Keratinocyte (primary cell): ENCODE measurements around the gene MDH1. TPM values are rescaled to one million over a fixed set of nuclear protein-coding genes. Genes with fewer than 3 reads are reported as not detected.

ENCODE experiments used
- DNase-seq: peaks from one replicate; pipeline ENCODE4 v3.0.0-alpha.2; 2011; ENCODE audit warnings: low read depth, missing footprints, low spot score
- FAIRE-seq: peaks from 2 replicates; lab custom pipeline; 2011; peaks lifted over from hg19 to GRCh38; lab: Jason Lieb, UNC
- H2AFZ ChIP-seq: 2 replicates; pipeline ENCODE4 v1.6.0; 2012; ENCODE audit warnings: low read length, control low read depth, inconsistent platforms; ENCODE audit not compliant: control insufficient read depth
- H3K27ac ChIP-seq: 2 replicates; pipeline ENCODE4 v1.5.1; 2011; ENCODE audit warnings: low read length; ENCODE audit not compliant: control insufficient read depth, insufficient read depth
- H3K27me3 ChIP-seq: 3 replicates; pipeline ENCODE4 v1.6.0; 2011; ENCODE audit warnings: low read length; ENCODE audit not compliant: control insufficient read depth, insufficient read depth; ENCODE audit errors: extremely low read depth
- H3K36me3 ChIP-seq, 2 experiments: 2 replicates in 1 of 2; 3 replicates in 1 of 2; pipeline ENCODE4 v1.5.1; 2011; ENCODE audit warnings: low read length in 2 of 2, mild to moderate bottlenecking in 1 of 2; ENCODE audit not compliant: control insufficient read depth in 2 of 2, insufficient read depth in 2 of 2; ENCODE audit errors: extremely low read depth in 1 of 2
- H3K4me1 ChIP-seq: 3 replicates; pipeline ENCODE4 v1.5.1; 2011; ENCODE audit warnings: low read length; ENCODE audit not compliant: control insufficient read depth, insufficient read depth; ENCODE audit errors: extremely low read depth
- H3K4me2 ChIP-seq: 3 replicates; pipeline ENCODE4 v1.6.0; 2011; ENCODE audit warnings: low read depth, low read length; ENCODE audit not compliant: control insufficient read depth, insufficient read depth; ENCODE audit errors: extremely low read depth
- H3K4me3 ChIP-seq, 3 experiments: fragments of 200-600 bp in 1 of 3; sonication (generic) in 1 of 3; 2 replicates in 2 of 3; 3 replicates in 1 of 3; pipeline ENCODE4 v1.5.1; 2011 to 2016; ENCODE audit warnings: low read length in 3 of 3, mild to moderate bottlenecking in 3 of 3, control low read depth in 2 of 3, inconsistent platforms in 1 of 3, low read depth in 1 of 3, mixed read lengths in 1 of 3, mixed run types in 1 of 3, moderate library complexity in 1 of 3; ENCODE audit not compliant: control insufficient read depth in 2 of 3, insufficient read depth in 2 of 3; ENCODE audit errors: extremely low read depth in 1 of 3
- H3K79me2 ChIP-seq: 2 replicates; pipeline ENCODE4 v1.6.0; 2012; ENCODE audit warnings: low read length; ENCODE audit not compliant: control insufficient read depth, insufficient read depth
- H3K9ac ChIP-seq: 3 replicates; pipeline ENCODE4 v1.6.0; 2011; ENCODE audit warnings: low read length; ENCODE audit not compliant: control insufficient read depth, insufficient read depth; ENCODE audit errors: extremely low read depth
- H3K9me1 ChIP-seq: 3 replicates; pipeline ENCODE4 v1.6.0; 2011; ENCODE audit warnings: low read length; ENCODE audit not compliant: control insufficient read depth, insufficient read depth; ENCODE audit errors: extremely low read depth
- H3K9me3 ChIP-seq: 2 replicates; pipeline ENCODE4 v1.5.1; 2012; ENCODE audit warnings: low read depth, low read length; ENCODE audit not compliant: control insufficient read depth
- H4K20me1 ChIP-seq: 3 replicates; pipeline ENCODE4 v1.6.0; 2011; ENCODE audit warnings: low read length; ENCODE audit not compliant: control insufficient read depth, insufficient read depth; ENCODE audit errors: extremely low read depth
- EZH2 ChIP-seq: IDR thresholded peaks from one replicate; pipeline ENCODE4 v1.6.1; 2012; ENCODE audit warnings: inconsistent platforms, mild to moderate bottlenecking, low read length, moderate library complexity
- dilution Hi-C: fragments of 300-500 bp; cut with MboI; formaldehyde crosslinking; loops from one replicate; pipeline ENCODE4 v1.7.0; 2020; ENCODE audit warnings: low sequenced_read_pairs; ENCODE audit not compliant: extremely low pct_ligation_motif_present
- polyA plus RNA-seq, 5 experiments: library from polyadenylated mRNA; depleted of rRNA in 3 of 5; stranded (reverse) in 3 of 5; stranded (forward) in 1 of 5; unstranded in 1 of 5; fragments of >200 nt; gene quantifications; 1 replicate in 1 of 5; 2 replicates in 3 of 5; 3 replicates in 1 of 5; pipeline versions ENCODE4 v1.2.1 to v1.2.3, GENCODE V29; 2011 to 2012; ENCODE audit warnings: missing spikeins in 2 of 5, low read depth in 1 of 5, low replicate concordance in 1 of 5
- TF ChIP-seq, protein P1 (sequence below), 3 experiments: IDR thresholded peaks in 1 of 3; conservative IDR thresholded peaks in 1 of 3; optimal IDR thresholded peaks in 1 of 3; 2 replicates in 2 of 3; 3 replicates in 1 of 3; pipeline versions ENCODE3 to v1.5.1; 2011; ENCODE audit warnings: low read length in 3 of 3, mild to moderate bottlenecking in 3 of 3, moderate library complexity in 2 of 3, control low read depth in 1 of 3, inconsistent platforms in 1 of 3; ENCODE audit not compliant: insufficient read depth in 2 of 3; ENCODE audit errors: extremely low read depth in 1 of 3

The MDH1 gene
- polyA plus RNA-seq, 1 donor (not counting 4 experiments of a cell fraction or from before 2014, with no cell fraction given) = 320 TPM

- Histone ChIP-seq H3K79me2 (no peaks in the 10 kb centered on the region), H3K36me3 (no peaks in the 10 kb centered on the region), H3K9me3 (no peaks in the 10 kb centered on the region), H3K4me1 (no peaks in the 10 kb centered on the region), H3K27me3 (no peaks in the 10 kb centered on the region), H4K20me1 (no peaks in the 10 kb centered on the region), H3K27ac (no peak overlapping the region), H3K9me1 (no peaks in the 10 kb centered on the region), H3K9ac (no peak overlapping the region), H3K4me3 (no peak overlapping the region), H2AFZ (no peak overlapping the region), H3K4me2 (no peak overlapping the region)
- dilution Hi-C loops = no loop called here
- TF ChIP-seq EZH2 = no peak
- TF ChIP-seq, protein P1, sequence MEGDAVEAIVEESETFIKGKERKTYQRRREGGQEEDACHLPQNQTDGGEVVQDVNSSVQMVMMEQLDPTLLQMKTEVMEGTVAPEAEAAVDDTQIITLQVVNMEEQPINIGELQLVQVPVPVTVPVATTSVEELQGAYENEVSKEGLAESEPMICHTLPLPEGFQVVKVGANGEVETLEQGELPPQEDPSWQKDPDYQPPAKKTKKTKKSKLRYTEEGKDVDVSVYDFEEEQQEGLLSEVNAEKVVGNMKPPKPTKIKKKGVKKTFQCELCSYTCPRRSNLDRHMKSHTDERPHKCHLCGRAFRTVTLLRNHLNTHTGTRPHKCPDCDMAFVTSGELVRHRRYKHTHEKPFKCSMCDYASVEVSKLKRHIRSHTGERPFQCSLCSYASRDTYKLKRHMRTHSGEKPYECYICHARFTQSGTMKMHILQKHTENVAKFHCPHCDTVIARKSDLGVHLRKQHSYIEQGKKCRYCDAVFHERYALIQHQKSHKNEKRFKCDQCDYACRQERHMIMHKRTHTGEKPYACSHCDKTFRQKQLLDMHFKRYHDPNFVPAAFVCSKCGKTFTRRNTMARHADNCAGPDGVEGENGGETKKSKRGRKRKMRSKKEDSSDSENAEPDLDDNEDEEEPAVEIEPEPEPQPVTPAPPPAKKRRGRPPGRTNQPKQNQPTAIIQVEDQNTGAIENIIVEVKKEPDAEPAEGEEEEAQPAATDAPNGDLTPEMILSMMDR (optimal IDR thresholded peaks at IDR 0.05 in 1 of 3, IDR thresholded peaks at IDR 0.05 in 1 of 3, conservative IDR thresholded peaks at IDR 0.05 in 1 of 3; ENCODE audit: extremely low read depth in 1 of 3, insufficient read depth in 2 of 3, low read length in 3 of 3) = no peak
- DNase-seq (no peak), FAIRE-seq (no peak)
Observed at GRCh38 chr2:63652652-63652985, 63.9 kb downstream of the MDH1 start.

DNA sequence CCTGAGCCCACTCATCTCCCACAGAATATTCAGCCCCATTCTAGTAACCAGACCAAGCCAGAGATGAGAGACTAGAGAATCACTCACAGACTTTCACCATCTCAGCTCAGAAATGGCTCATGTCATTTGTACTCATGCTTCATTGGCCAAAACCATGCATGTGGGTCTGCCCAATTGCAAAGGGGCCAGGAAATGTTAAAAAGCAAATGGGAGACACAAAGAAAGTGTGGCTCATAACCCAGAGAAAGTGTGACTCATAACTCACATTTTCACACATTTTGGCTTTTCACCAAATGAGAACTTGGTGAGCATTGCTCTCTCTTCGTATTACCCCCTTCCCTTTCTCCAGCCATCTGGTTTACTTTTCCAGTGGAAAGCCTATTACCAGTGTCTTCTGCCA lies 66.2 kb downstream of the MDH1 start:
- DNase-seq = no peak
- no peak overlapping the region for H3K9ac ChIP-seq

More for the DNA sequence above, 66.2 kb downstream of the MDH1 start:
- no peak overlapping the region for H2AFZ ChIP-seq
- H3K79me2 ChIP-seq = no peaks in the 10 kb centered on the region
- no peak overlapping the region for H3K4me3 ChIP-seq
- H3K27ac ChIP-seq = no peak overlapping the region
- no peak overlapping the region for H3K4me2 ChIP-seq
- TF ChIP-seq, protein P1 (optimal IDR thresholded peaks at IDR 0.05 in 1 of 3, IDR thresholded peaks at IDR 0.05 in 1 of 3, conservative IDR thresholded peaks at IDR 0.05 in 1 of 3; ENCODE audit: extremely low read depth in 1 of 3, insufficient read depth in 2 of 3, low read length in 3 of 3) = no peak
- TF ChIP-seq EZH2 = no peak
- no peaks in the 10 kb centered on the region for H3K9me1 ChIP-seq
- no peaks in the 10 kb centered on the region for H3K9me3 ChIP-seq
- no peaks in the 10 kb centered on the region for H3K4me1 ChIP-seq
- FAIRE-seq = peak; percentile 84
- H4K20me1 ChIP-seq = no peaks in the 10 kb centered on the region
- dilution Hi-C loops = no loop called here
- no peaks in the 10 kb centered on the region for H3K36me3 ChIP-seq
- H3K27me3 ChIP-seq = no peaks in the 10 kb centered on the region

Other genes starting within 250 kb of the MDH1 start
- 2.4 to 2.9 TPM (median 2.7 TPM) in 3 replicates for gene WDPCP, start 486 bp upstream of the MDH1 start, polyA plus RNA-seq